ENCODE results near the gene COL25A1.

DNA sequence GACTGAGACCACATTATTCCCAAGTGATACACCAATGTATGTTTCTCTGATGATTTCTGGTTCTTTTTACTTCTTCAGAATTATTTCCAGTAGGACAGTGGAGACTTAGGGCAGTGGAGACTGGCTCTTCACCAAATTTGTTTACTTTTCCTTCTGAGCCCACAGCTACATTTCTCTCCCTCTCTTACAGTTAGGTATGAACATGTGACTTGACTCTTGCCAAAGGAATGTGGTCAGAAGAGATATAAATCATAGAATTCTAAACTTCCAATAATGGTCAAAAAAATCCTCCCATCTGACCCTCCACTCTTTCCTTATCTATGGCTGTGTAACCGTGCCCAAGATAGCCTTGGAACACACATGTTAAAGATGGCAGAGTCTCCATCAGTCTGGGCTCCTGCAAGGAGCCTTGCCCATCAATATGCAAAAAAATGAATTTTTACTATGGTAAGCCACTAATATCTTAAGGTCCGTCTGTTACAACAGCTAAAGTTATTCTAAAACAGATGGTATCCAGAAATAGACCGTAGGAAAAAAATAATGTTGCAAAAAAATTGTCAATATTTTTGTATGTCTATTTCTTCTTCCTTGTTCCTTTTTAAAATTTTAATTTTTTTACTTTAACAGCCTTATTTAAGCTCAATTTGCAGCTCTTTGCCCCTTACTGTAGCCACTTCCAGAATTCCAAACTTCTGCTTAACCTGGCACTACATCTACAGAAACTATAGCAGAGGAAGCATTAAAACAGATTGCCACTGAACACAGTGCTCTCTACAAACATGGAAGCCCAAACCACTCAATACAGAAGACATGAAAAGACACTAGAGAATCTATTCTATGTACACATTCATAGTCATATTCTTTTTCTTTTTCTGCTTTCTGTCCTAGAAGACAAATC, 260.7 kb downstream of the COL25A1 start:
- TF ChIP-seq RAD21 (IDR thresholded peaks at IDR 0.05; ENCODE audit: low read depth) (no peak), POLR2A (IDR thresholded peaks at IDR 0.05; ENCODE audit: borderline replicate concordance, extremely low read depth, insufficient read depth, insufficient read length) (no peak), SIN3A (IDR thresholded peaks at IDR 0.05; ENCODE audit: low read depth) (no peak), ZNF274 (IDR thresholded peaks at IDR 0.05; ENCODE audit: low read depth, low read length) (no peak), MAX (IDR thresholded peaks at IDR 0.05) (no peak)
